Fibroblast of the aortic adventitia (primary cell): Measurements from ENCODE around the gene SFN. TPM values are rescaled to one million over a fixed set of nuclear protein-coding genes. Genes with fewer than 3 reads are reported as not detected.
"Not testable (repeated sequence)": the region's sequence is repeated elsewhere in the genome, so short reads cannot be mapped to it uniquely, and the experiment has no call there.

Experiments used
- DNase-seq: peaks from one replicate; pipeline ENCODE4 v3.0.0-alpha.2; 2010; ENCODE audit warnings: low read depth
- H3K4me3 ChIP-seq: 2 replicates; pipeline ENCODE4 v1.5.1; 2011; ENCODE audit warnings: low read depth, mild to moderate bottlenecking, control low read depth, low read length, moderate library complexity
- CTCF ChIP-seq: IDR thresholded peaks from 2 replicates; pipeline ENCODE4 v1.5.1; 2011; ENCODE audit warnings: mild to moderate bottlenecking, low read length, control low read depth, inconsistent platforms; ENCODE audit not compliant: insufficient read depth
- total RNA-seq: library from RNA; depleted of rRNA; stranded (reverse); fragments of >200 nt; gene quantifications from 2 replicates; pipeline ENCODE4 v1.2.3, GENCODE V29; 2012; ENCODE audit warnings: low replicate concordance

Gene SFN
- total RNA-seq, 1 donor = 1.1 TPM

DNA sequence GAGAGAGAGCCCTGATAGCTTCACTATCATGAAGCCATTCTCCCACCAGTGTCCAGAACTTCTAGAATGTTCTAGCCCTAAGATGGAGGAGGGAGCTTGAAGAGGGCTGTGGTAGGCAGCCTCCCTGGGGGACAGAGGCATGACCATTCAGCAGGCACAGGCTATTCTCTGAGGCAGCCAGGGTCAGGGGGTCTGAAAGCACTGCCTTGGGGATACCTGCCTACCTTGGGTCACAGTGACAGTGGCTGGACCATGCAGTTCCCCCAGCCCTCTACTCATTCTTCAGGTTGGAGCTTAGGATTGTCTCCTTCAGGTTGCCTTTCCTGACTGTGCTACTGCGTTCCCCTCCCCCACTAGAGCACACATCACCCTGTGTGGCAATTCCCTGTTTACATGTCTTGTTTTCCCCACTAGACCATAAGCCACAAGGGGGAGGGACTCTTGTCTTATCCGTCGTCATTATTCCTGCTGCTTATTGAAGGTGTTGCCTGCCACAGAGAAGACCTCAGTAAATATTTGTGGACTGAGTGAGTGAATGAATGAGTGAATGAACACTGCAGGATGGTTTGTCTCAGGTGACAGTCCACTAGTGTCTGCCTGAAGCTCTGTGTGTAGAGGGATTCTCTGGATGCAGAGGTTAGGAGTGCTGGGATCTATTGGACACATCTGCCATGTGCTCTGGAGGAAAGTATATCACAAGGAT, 31.3 kb upstream of the SFN start:
- H3K4me3 ChIP-seq = no peak overlapping the region
- no peak for TF ChIP-seq CTCF
- DNase-seq = no peak

GRCh38 chr1:26832249-26832960, 30.5 kb upstream of the SFN start:
- no peak for TF ChIP-seq CTCF
- no peak for DNase-seq
- no peak overlapping the region for H3K4me3 ChIP-seq

- no peak for TF ChIP-seq CTCF
- no peak for DNase-seq
- no peak overlapping the region for H3K4me3 ChIP-seq
Observed at GRCh38 chr1:26833432-26834405, 29.2 kb upstream of the SFN start.

DNA sequence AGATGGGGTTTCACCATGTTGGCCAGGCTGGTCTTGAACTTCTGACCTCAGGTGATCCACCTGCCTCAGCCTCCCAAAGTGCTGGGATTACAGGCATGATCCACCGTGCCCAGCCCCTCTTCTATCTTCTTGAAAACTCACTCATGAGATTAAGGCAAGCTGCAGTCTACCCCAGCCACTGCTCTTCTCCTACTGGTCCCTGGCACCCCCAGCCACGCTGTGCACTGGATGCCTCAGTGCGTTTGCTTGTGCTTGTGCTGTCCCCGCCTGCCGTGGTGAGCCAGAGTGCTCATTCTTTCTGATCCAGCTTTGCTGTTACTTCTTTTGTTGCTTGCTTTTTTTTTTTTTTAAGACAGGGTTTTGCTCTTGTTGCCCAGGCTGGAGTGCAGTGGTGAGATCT, 25.3 kb upstream of the SFN start:
- not testable (repeated sequence) for H3K4me3 ChIP-seq, DNase-seq

- no peak for DNase-seq
- H3K4me3 ChIP-seq = no peak overlapping the region
- TF ChIP-seq CTCF = no peak
Observed at GRCh38 chr1:26838474-26839338, 24.2 kb upstream of the SFN start.

DNA sequence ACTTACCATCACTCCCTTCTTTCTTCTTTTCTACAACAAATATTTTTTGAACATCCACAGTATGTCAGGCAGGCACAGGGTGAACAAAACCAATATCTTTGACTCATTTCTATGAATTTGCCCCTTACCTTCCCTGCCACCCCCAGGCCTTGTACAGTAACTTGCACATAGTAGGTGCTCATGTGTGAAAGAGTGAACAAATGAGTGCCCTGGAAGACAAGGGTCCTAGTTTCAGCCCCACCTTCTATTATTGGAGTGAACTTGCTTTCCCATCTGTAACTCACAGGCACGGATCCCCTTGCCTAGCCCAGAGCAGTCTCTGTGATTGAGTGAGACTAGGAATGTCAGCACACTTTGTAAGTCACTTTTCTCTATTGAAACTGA, 23.6 kb upstream of the SFN start:
- no peak for TF ChIP-seq CTCF
- no peak overlapping the region for H3K4me3 ChIP-seq
- DNase-seq = no peak
